Common myeloid progenitor, CD34-positive (primary cell): ENCODE data around the gene PHB1.

Experiments used
- CTCF ChIA-PET: fragments of 350-600 bp; sonication (Branson Sonifier 250); formaldehyde crosslinking; loops from one replicate; lab custom pipeline; 2021; ENCODE audit warnings: antibody characterized with exemption; lab: Charles Lee
- POLR2A ChIA-PET: fragments of 350-600 bp; sonication (Branson Sonifier 250); formaldehyde crosslinking; loops from one replicate; lab custom pipeline; 2021; ENCODE audit warnings: antibody characterized with exemption; lab: Charles Lee
- DNase-seq, 3 donors: peaks; one replicate each; pipeline versions ENCODE4 v3.0.0 to v3.0.0-alpha.2; 2013
- H3K27ac ChIP-seq, 2 experiments: 1 replicate in 1 of 2; 2 replicates in 1 of 2; pipeline ENCODE4 v1.7.0; 2013; ENCODE audit warnings: inconsistent platforms in 2 of 2, low read length in 2 of 2, mild to moderate bottlenecking in 2 of 2, low read depth in 1 of 2, moderate library complexity in 1 of 2; ENCODE audit not compliant: severe bottlenecking in 2 of 2, insufficient read depth in 1 of 2, poor library complexity in 1 of 2
- H3K27me3 ChIP-seq, 5 experiments: replicated peaks in 2 of 5; 1 replicate in 3 of 5; 2 replicates in 2 of 5; pipeline versions ENCODE4 v1.6.1 to v1.7.0; 2013; ENCODE audit warnings: low read length in 4 of 5, mild to moderate bottlenecking in 2 of 5, moderate library complexity in 2 of 5, inconsistent platforms in 1 of 5; ENCODE audit not compliant: insufficient read depth in 5 of 5, control insufficient read depth in 4 of 5
- H3K36me3 ChIP-seq, 4 experiments: 1 replicate in 2 of 4; 2 replicates in 2 of 4; pipeline versions ENCODE4 v1.6.1 to v1.7.0; 2013; ENCODE audit warnings: low read length in 3 of 4, control low read depth in 1 of 4, mild to moderate bottlenecking in 1 of 4; ENCODE audit not compliant: control insufficient read depth in 4 of 4, insufficient read depth in 4 of 4
- H3K4me1 ChIP-seq, 4 experiments: 1 replicate in 3 of 4; 2 replicates in 1 of 4; pipeline versions ENCODE4 v1.6.1 to v1.7.1; 2013; ENCODE audit warnings: low read length in 3 of 4, mild to moderate bottlenecking in 3 of 4, control low read depth in 1 of 4, inconsistent platforms in 1 of 4, moderate library complexity in 1 of 4; ENCODE audit not compliant: control insufficient read depth in 4 of 4, insufficient read depth in 4 of 4; ENCODE audit errors: control extremely low read depth in 1 of 4
- H3K4me3 ChIP-seq, 7 experiments: 1 replicate in 4 of 7; 2 replicates in 3 of 7; pipeline versions ENCODE4 v1.5.1 to v1.7.0; 2013; ENCODE audit warnings: mild to moderate bottlenecking in 7 of 7, low read length in 6 of 7, moderate library complexity in 6 of 7, inconsistent platforms in 2 of 7, low read depth in 2 of 7, control low read depth in 1 of 7; ENCODE audit not compliant: insufficient read depth in 4 of 7, control insufficient read depth in 1 of 7; ENCODE audit errors: extremely low read depth in 1 of 7
- H3K9me3 ChIP-seq, 5 experiments: 1 replicate in 4 of 5; 2 replicates in 1 of 5; pipeline versions ENCODE4 v1.6.1 to v1.7.1; 2013; ENCODE audit warnings: low read length in 4 of 5, mild to moderate bottlenecking in 2 of 5, inconsistent platforms in 1 of 5, low read depth in 1 of 5, moderate library complexity in 1 of 5; ENCODE audit not compliant: control insufficient read depth in 4 of 5, insufficient read depth in 2 of 5; ENCODE audit errors: control extremely low read depth in 1 of 5
- WGBS: methylation state at CpG from one replicate; pipeline ENCODE4 v1.1.5; 2013; ENCODE audit not compliant: insufficient coverage; 5-methylcytosine and 5-hydroxymethylcytosine counted together

The PHB1 gene

GRCh38 chr17:49359990-49360795, 54.5 kb downstream of the PHB1 start:
- H3K4me1 ChIP-seq: peaks cover 26 to 46% (median 36%) of the 10 kb centered on the region in 4 experiments
- peak in 2 of 3 donors; percentile 28 to 48 for DNase-seq
- WGBS: 11% methylated on average over 3 of the region's 8 CpGs
- H3K4me3 ChIP-seq: peak overlapping the region in 6 of 7 experiments; percentile 68 to 87 (median 79)
- H3K36me3 ChIP-seq: no peaks in the 10 kb centered on the region
- ChIA-PET CTCF (interaction anchor here (1.0 to 6.4 kb wide), 8 partner anchors 8 to 44 kb away, joined by 3 to 62 read pairs (median 8); no protein-coding TSS in a partner anchor), POLR2A (interaction anchor here (0.6 to 1.1 kb wide), 2 partner anchors 15 to 21 kb away, joined by 3 to 5 read pairs; no protein-coding TSS in a partner anchor)
- no peaks in the 10 kb centered on the region for H3K27me3 ChIP-seq
- H3K9me3 ChIP-seq: no peaks in the 10 kb centered on the region
- H3K27ac ChIP-seq: peak overlapping the region in 1 of 2 experiments; percentile 74

- POLR2A ChIA-PET: interaction anchor here (1.3 kb wide), 1 partner anchor 12 kb away, joined by 3 read pairs; no protein-coding TSS in a partner anchor
- CTCF ChIA-PET: interaction anchor here (0.9 to 2.8 kb wide), 9 partner anchors 9 to 198 kb away, joined by 3 to 12 read pairs (median 4); no protein-coding TSS in a partner anchor
- peak overlapping the region in 1 of 7 experiments; percentile 38 for H3K4me3 ChIP-seq
Measured at GRCh38 chr17:49358641-49359247, 55.9 kb downstream of the PHB1 start.

GRCh38 chr17:49357516-49357915, 57.2 kb downstream of the PHB1 start:
- WGBS: no CpG with 5 or more reads among the region's 3 CpGs
- Histone ChIP-seq H3K9me3 (no peaks in the 10 kb centered on the region), H3K4me1 (peaks cover 24 to 41% (median 32%) of the 10 kb centered on the region in 4 experiments), H3K36me3 (no peaks in the 10 kb centered on the region), H3K4me3 (no peak overlapping the region), H3K27ac (no peak overlapping the region), H3K27me3 (no peaks in the 10 kb centered on the region)
- CTCF ChIA-PET: interaction anchor here (0.8 to 2.2 kb wide), 7 partner anchors 8 to 36 kb away, joined by 3 to 8 read pairs (median 3); no protein-coding TSS in a partner anchor
- POLR2A ChIA-PET: no interaction called here
- no peak for DNase-seq

More at GRCh38 chr17:49358641-49359247, 55.9 kb downstream of the PHB1 start:
- Histone ChIP-seq H3K4me1 (peaks cover 26 to 46% (median 36%) of the 10 kb centered on the region in 4 experiments), H3K27ac (no peak overlapping the region), H3K36me3 (no peaks in the 10 kb centered on the region), H3K9me3 (no peaks in the 10 kb centered on the region), H3K27me3 (no peaks in the 10 kb centered on the region)
- whole genome bisulfite sequencing: 60% methylated on average over 2 of the region's 4 CpGs
- DNase-seq: peak in 2 of 3 donors; percentile 39 to 53

GRCh38 chr17:49356320-49356719, 58.4 kb downstream of the PHB1 start:
- Histone ChIP-seq H3K27ac (no peak overlapping the region), H3K4me3 (no peak overlapping the region), H3K27me3 (no peaks in the 10 kb centered on the region), H3K36me3 (no peaks in the 10 kb centered on the region), H3K9me3 (no peaks in the 10 kb centered on the region), H3K4me1 (peaks cover 22 to 39% (median 31%) of the 10 kb centered on the region in 4 experiments)
- ChIA-PET POLR2A (no interaction called here), CTCF (no interaction called here)
- no CpG with 5 or more reads among the region's 5 CpGs for WGBS
- no peak for DNase-seq
